Prostate gland (tissue), 2 donors: Measurements from ENCODE around the gene DECR2.

ENCODE experiments used
- CTCF ChIP-seq, 4 experiments: fragments of 200-600 bp in 2 of 4; fragments of 450-650 bp in 2 of 4; sonication (generic) in 2 of 4; IDR thresholded peaks; 1 replicate in 3 of 4; 2 replicates in 1 of 4; pipeline ENCODE4 v1.5.1; 2016 to 2019; ENCODE audit warnings: antibody characterized with exemption in 4 of 4, mild to moderate bottlenecking in 2 of 4, moderate library complexity in 2 of 4
- POLR2A ChIP-seq: fragments of 450-650 bp; IDR thresholded peaks from one replicate; pipeline ENCODE4 v1.6.1; 2016; ENCODE audit warnings: antibody characterized with exemption, mild to moderate bottlenecking
- POLR2AphosphoS5 ChIP-seq: sonication (generic); formaldehyde crosslinking; IDR thresholded peaks from one replicate; pipeline ENCODE4 v1.6.1; 2017; ENCODE audit warnings: antibody characterized with exemption

GRCh38 chr16:445566-445965, 43.9 kb downstream of the DECR2 start:
- TF ChIP-seq CTCF (IDR thresholded peaks at IDR 0.05): no peak
- TF ChIP-seq POLR2A: no peak
- no peak for TF ChIP-seq POLR2AphosphoS5
